Lower leg skin (tissue), 3 donors: Measurements from ENCODE around the gene UGDH.

Experiments
- CTCF ChIP-seq, 3 donors: fragments of 450-650 bp; IDR thresholded peaks; one replicate each; pipeline ENCODE4 v1.5.1; 2016; ENCODE audit warnings: antibody characterized with exemption in 3 of 3, mild to moderate bottlenecking in 3 of 3, moderate library complexity in 2 of 3
- POLR2A ChIP-seq, 2 donors: fragments of 450-650 bp; IDR thresholded peaks; one replicate each; pipeline ENCODE4 v1.6.1; 2016 to 2017; ENCODE audit warnings: antibody characterized with exemption in 2 of 2, mild to moderate bottlenecking in 1 of 2, moderate library complexity in 1 of 2

DNA sequence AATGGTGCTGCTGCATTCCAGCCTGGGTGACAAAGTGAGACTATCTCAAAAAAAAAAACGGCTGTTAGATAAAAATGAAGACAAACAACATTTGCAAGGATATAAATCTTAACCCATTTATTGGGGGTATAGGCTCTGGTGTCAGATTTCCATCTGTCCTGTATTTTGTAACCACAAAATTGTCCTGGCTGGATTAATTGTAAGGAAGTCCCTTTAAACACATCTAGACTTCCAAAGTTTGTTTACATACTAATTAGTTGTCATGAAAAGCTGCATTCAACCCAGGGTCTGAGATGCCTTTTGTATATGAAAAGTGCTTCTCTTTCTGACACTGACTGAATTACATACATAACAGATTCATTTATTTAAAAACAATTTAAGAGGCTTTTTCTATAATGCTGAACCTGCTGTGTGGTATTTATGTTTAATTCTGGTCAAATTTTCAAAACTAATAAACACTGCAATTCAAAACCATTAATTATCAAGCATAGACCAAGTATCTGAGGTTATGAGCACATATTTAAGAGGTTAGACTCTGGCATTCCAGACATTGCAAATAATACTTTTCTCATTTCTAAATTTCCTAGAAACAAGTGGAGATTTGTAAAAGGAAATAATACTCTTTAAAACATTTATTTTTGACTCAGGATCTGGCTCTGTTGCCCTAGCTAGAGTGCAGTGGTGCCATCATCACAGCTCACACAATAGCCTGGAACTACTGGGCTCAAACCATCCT lies 17.5 kb upstream of the UGDH start:
- TF ChIP-seq POLR2A (IDR thresholded peaks at IDR 0.05) (no peak), CTCF (IDR thresholded peaks at IDR 0.05) (no peak)
